IPS-15b (cell line): ENCODE data around the gene CELF2.
"Not testable (repeated sequence)": the region's sequence is repeated elsewhere in the genome, so short reads cannot be mapped to it uniquely, and the experiment has no call there.

ENCODE experiments used
- H3K27me3 ChIP-seq: one replicate; pipeline ENCODE4 v1.6.1; 2013; ENCODE audit warnings: low read length; ENCODE audit not compliant: control insufficient read depth, insufficient read depth
- H3K36me3 ChIP-seq: one replicate; pipeline ENCODE4 v1.6.1; 2013; ENCODE audit warnings: low read length; ENCODE audit not compliant: control insufficient read depth, insufficient read depth
- H3K4me1 ChIP-seq: one replicate; pipeline ENCODE4 v1.6.1; 2013; ENCODE audit warnings: mild to moderate bottlenecking, low read length; ENCODE audit not compliant: control insufficient read depth, insufficient read depth
- H3K4me3 ChIP-seq: one replicate; pipeline ENCODE4 v1.5.1; 2013; ENCODE audit warnings: low read depth, low read length
- H3K9ac ChIP-seq: one replicate; pipeline ENCODE4 v1.6.1; 2013; ENCODE audit warnings: low read depth, mild to moderate bottlenecking, low read length
- H3K9me3 ChIP-seq: one replicate; pipeline ENCODE4 v1.6.1; 2013; ENCODE audit warnings: mild to moderate bottlenecking, low read length; ENCODE audit not compliant: control insufficient read depth, insufficient read depth

The CELF2 gene

DNA sequence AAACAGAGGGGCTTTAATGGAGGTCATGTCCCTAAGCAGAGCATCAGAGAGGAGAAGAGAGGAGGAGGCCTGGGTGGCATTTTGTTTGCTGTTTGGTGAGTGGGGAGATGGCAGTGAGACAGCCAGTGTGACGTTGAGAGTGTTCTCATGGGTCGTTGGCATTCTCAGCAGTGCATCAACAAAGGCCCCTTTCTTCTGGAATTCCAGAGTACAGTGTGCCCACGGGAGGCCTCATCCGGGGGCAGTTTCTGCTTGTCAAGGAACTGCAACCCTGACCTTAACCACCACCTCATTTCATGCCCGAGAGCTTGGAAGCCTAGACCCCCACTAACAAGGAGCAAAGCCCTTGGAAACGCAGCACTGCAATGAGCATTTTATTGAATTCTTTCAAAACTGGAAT, 92.9 kb downstream of the CELF2 start:
- Histone ChIP-seq H3K4me1 (peaks cover 6% of the 10 kb centered on the region), H3K4me3 (no peak overlapping the region)

GRCh38 chr10:11111490-11111889, 93.8 kb downstream of the CELF2 start:
- Histone ChIP-seq H3K9me3 (no peaks in the 10 kb centered on the region), H3K4me1 (peaks cover 4% of the 10 kb centered on the region), H3K27me3 (no peaks in the 10 kb centered on the region), H3K4me3 (no peak overlapping the region), H3K9ac (no peak overlapping the region), H3K36me3 (no peaks in the 10 kb centered on the region)

More for the DNA sequence above, 92.9 kb downstream of the CELF2 start:
- Histone ChIP-seq H3K9ac (no peak overlapping the region), H3K9me3 (no peaks in the 10 kb centered on the region), H3K27me3 (no peaks in the 10 kb centered on the region), H3K36me3 (no peaks in the 10 kb centered on the region)

GRCh38 chr10:11112718-11113117, 95.0 kb downstream of the CELF2 start:
- Histone ChIP-seq H3K9ac (no peak overlapping the region), H3K4me1 (no peaks in the 10 kb centered on the region), H3K36me3 (no peaks in the 10 kb centered on the region), H3K27me3 (no peaks in the 10 kb centered on the region), H3K4me3 (no peak overlapping the region), H3K9me3 (no peaks in the 10 kb centered on the region)

DNA sequence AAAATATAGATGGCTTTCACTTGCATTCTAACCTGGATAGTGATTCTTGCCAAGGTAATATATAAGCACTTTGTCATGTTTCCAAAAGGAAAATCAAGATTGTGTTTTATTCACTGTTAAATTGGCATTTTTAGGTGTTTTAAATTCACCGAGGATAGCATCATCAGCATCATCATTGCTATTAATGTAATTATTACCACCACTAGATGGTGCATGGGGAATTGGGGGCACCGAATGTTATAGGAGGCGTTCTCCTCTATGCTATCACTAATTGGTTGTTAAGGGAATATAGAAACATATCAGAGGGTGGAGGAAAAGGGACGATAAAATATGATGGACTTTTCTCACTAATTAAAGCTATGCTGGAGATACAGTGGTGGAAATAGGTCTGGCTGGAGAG, 95.5 kb downstream of the CELF2 start:
- no peak overlapping the region for H3K4me3 ChIP-seq
- H3K9me3 ChIP-seq = no peaks in the 10 kb centered on the region
- H3K27me3 ChIP-seq = no peaks in the 10 kb centered on the region
- H3K4me1 ChIP-seq = no peaks in the 10 kb centered on the region
- H3K36me3 ChIP-seq = no peaks in the 10 kb centered on the region
- no peak overlapping the region for H3K9ac ChIP-seq

GRCh38 chr10:11114269-11114668, 96.6 kb downstream of the CELF2 start:
- no peaks in the 10 kb centered on the region for H3K27me3 ChIP-seq
- H3K4me1 ChIP-seq = no peaks in the 10 kb centered on the region
- no peak overlapping the region for H3K9ac ChIP-seq
- H3K9me3 ChIP-seq = no peaks in the 10 kb centered on the region
- no peak overlapping the region for H3K4me3 ChIP-seq
- H3K36me3 ChIP-seq = no peaks in the 10 kb centered on the region

DNA sequence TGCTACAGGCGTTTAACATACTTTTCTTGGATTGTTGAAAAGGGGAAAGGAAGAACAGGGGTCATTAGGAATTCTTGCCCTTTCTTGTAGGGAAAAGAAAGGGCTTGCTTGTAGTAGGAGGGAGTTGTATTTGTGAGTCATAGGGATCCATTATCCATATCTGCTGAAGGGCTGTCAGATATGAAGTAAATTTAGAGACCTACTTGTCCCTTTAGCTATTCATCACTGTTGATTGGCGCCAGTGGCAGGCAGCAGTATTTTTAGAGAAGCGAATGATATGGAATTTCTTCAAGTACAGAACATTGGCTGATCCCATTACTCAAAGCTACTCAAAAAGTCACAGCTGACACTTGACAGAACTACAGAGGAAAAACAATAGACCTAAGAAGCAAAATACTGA, 97.7 kb downstream of the CELF2 start:
- Histone ChIP-seq H3K4me1 (no peaks in the 10 kb centered on the region), H3K36me3 (no peaks in the 10 kb centered on the region), H3K9ac (no peak overlapping the region)

DNA sequence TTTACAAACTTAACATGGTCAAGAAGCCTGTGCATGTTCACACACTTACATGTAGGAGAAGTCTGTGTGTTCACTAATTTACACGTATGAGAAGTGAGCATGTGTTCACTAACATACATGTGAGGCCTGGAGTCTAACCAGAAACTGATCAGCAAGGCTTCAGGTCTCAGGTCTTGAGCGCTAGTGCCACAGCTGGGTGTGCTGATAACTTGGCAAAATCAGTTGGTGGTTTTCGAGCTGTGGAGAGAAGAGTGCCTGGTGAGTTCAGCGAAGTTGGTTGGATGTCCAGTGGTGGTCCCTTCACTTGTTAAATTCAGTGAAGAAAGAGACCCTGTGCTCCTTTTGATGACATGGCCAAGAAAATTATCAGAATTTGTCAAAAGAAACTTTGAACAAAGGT, 98.7 kb downstream of the CELF2 start:
- H3K9ac ChIP-seq = no peak overlapping the region

More for the DNA sequence above, 97.7 kb downstream of the CELF2 start:
- H3K9me3 ChIP-seq = no peaks in the 10 kb centered on the region
- no peak overlapping the region for H3K4me3 ChIP-seq
- H3K27me3 ChIP-seq = no peaks in the 10 kb centered on the region

GRCh38 chr10:11116817-11117216, 99.1 kb downstream of the CELF2 start:
- Histone ChIP-seq H3K9ac (no peak overlapping the region), H3K4me1 (no peaks in the 10 kb centered on the region), H3K4me3 (no peak overlapping the region), H3K36me3 (no peaks in the 10 kb centered on the region), H3K9me3 (no peaks in the 10 kb centered on the region), H3K27me3 (no peaks in the 10 kb centered on the region)

More for the DNA sequence above, 98.7 kb downstream of the CELF2 start:
- no peaks in the 10 kb centered on the region for H3K4me1 ChIP-seq
- H3K4me3 ChIP-seq = no peak overlapping the region
- H3K27me3 ChIP-seq = no peaks in the 10 kb centered on the region
- H3K36me3 ChIP-seq = no peaks in the 10 kb centered on the region
- no peaks in the 10 kb centered on the region for H3K9me3 ChIP-seq

DNA sequence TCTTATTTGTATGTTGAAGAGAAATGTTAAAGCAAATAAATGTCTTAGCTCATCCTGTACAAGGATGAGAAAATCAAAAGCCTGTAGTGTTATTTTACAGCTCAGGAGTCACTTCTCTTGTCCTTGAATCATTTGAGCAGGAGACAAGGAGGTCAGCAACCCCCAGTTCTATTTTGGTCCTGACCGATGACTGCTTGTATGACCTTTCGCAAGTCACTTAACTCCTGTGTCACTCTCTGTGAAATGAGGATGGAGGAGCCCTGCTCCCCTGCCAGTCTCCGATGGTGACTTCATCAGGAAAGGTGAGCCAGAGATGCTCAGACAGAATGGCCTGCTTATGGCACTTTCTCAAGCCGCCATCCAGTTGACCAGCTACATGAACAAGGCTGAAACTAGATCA, 101.0 kb downstream of the CELF2 start:
- Histone ChIP-seq H3K9me3 (no peaks in the 10 kb centered on the region), H3K4me1 (no peaks in the 10 kb centered on the region), H3K36me3 (no peaks in the 10 kb centered on the region), H3K9ac (no peak overlapping the region), H3K4me3 (no peak overlapping the region), H3K27me3 (no peaks in the 10 kb centered on the region)

DNA sequence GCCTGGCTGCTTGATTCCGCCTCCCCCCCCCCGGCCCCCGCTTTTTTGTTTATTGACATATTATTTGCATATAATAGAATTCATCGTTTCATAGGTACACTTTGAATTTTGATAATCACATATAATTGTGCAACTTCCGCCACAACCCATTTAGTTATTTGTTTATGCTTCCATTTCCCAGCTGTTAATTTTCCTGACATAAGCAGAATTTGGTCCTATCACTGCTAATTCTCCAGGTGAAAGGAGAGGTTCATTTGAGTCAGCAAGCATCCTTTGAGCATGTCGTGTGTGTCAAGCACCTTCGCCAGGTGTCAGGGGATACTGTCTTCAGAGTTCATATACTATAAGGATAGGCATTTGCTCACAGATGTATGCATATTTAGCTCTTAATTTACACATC, 102.2 kb downstream of the CELF2 start:
- Histone ChIP-seq H3K4me1 (no peaks in the 10 kb centered on the region), H3K36me3 (no peaks in the 10 kb centered on the region), H3K9me3 (no peaks in the 10 kb centered on the region), H3K27me3 (no peaks in the 10 kb centered on the region), H3K4me3 (no peak overlapping the region), H3K9ac (no peak overlapping the region)

- Histone ChIP-seq H3K9ac (no peak overlapping the region), H3K4me3 (no peak overlapping the region), H3K4me1 (no peaks in the 10 kb centered on the region), H3K36me3 (no peaks in the 10 kb centered on the region), H3K27me3 (no peaks in the 10 kb centered on the region), H3K9me3 (no peaks in the 10 kb centered on the region)
Measured at GRCh38 chr10:11120711-11121110, 103.0 kb downstream of the CELF2 start.

GRCh38 chr10:11123892-11124291, 106.2 kb downstream of the CELF2 start:
- not testable (repeated sequence) for H3K9ac ChIP-seq, H3K4me1 ChIP-seq, H3K27me3 ChIP-seq

GRCh38 chr10:11125004-11125403, 107.3 kb downstream of the CELF2 start:
- no peaks in the 10 kb centered on the region for H3K27me3 ChIP-seq
- no peaks in the 10 kb centered on the region for H3K9me3 ChIP-seq
- H3K4me1 ChIP-seq = no peaks in the 10 kb centered on the region
- no peak overlapping the region for H3K4me3 ChIP-seq
- H3K9ac ChIP-seq = no peak overlapping the region
- H3K36me3 ChIP-seq = no peaks in the 10 kb centered on the region

More at GRCh38 chr10:11123892-11124291, 106.2 kb downstream of the CELF2 start:
- not testable (repeated sequence) for H3K9me3 ChIP-seq, H3K36me3 ChIP-seq, H3K4me3 ChIP-seq
